CD4-positive, alpha-beta T cell treated with Interleukin-17A for 4 hours (primary cell): Measurements from ENCODE around the gene KLB.
"Not testable (repeated sequence)": the region's sequence is repeated elsewhere in the genome, so short reads cannot be mapped to it uniquely, and the experiment has no call there.

Source experiments
- DNase-seq: peaks from one replicate; pipeline ENCODE4 v3.0.0-alpha.2; 2020; ENCODE audit warnings: mixed read lengths

KLB gene

DNA sequence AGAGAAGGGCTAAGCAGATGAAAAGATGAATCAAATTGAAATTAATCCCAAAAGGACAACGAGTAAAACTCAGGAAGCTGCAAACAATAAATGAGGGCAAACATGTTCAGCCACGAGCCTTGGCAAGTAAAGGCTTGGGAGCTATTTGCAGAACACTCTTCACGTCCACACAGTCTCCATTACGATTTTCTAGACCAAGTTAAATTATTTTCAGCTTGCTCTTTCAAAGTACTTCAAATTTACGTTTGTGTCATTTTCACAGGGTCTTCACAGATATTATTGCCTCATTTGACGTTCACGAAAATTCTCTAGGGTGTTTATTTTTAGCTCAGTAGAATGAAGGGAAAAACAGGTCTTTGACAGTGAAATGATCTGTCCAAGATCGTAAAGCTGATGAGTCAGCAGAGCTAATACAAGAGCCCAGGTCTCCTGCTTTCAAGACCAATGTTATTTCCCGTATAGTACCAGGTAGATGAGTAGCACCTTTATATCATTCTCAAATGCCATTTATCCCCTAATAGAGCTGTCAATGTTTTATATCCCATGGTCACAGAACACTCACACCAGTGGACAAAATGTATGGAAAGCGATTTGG, 20.9 kb downstream of the KLB start:
- no peak for DNase-seq

DNA sequence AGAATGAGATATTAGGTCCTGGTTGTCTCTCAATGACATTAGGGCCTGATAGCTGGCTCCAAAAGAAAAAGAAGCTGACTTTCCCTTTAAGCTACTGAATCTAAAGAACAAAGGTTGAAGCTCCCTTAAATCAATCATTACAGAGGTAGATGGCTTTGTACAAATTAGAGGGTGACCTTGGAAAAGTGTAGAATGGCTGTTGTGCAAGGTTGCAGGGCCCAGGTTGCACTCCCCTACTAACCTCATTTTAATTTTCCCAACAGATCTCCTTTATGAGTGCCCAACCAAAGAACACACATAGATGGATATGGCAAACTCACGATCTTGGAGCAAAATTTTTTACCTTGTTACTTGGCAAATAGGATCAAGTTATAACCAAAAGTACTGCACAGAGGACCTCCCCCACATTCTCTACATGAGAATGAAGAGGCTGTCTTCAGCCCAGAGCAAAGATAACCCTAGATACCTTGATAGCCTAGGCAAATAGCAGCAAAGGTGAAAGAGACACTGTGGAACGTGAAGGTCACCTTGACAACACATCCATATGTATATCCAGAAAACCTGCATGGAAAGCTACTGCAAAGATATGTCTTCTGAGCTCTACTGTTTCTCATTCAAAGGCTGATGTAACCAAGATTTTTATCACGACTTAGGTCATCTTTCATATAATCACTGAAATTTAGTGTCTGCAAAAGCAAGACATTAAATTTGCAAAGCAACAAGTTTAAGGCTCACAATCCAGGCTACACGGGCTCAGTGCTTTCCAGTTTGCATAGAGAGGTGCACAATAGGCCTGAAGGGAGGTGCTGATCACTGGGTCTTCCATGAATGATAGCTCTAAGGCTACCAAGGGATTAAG, 23.0 kb downstream of the KLB start:
- no peak for DNase-seq

DNA sequence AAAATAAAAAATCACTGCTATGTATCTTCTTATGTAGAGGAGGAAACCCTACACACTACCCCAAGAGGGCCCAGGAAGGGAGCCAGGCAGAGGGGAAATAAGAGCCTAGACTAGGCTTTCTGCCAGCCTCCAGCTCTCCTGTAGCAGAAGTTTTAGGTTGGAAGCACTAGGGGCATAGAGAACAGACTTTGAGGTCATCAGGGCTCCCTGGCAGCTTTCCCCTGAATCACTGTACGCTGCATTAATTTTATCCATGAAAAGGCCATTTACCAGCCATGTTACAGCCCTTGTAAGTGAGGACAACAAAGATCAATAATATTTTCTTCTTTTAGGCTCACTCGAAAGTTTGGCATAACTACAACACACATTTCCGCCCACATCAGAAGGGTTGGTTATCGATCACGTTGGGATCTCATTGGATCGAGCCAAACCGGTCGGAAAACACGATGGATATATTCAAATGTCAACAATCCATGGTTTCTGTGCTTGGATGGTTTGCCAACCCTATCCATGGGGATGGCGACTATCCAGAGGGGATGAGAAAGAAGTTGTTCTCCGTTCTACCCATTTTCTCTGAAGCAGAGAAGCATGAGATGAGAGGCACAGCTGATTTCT, 27.3 kb downstream of the KLB start:
- DNase-seq: no peak

DNA sequence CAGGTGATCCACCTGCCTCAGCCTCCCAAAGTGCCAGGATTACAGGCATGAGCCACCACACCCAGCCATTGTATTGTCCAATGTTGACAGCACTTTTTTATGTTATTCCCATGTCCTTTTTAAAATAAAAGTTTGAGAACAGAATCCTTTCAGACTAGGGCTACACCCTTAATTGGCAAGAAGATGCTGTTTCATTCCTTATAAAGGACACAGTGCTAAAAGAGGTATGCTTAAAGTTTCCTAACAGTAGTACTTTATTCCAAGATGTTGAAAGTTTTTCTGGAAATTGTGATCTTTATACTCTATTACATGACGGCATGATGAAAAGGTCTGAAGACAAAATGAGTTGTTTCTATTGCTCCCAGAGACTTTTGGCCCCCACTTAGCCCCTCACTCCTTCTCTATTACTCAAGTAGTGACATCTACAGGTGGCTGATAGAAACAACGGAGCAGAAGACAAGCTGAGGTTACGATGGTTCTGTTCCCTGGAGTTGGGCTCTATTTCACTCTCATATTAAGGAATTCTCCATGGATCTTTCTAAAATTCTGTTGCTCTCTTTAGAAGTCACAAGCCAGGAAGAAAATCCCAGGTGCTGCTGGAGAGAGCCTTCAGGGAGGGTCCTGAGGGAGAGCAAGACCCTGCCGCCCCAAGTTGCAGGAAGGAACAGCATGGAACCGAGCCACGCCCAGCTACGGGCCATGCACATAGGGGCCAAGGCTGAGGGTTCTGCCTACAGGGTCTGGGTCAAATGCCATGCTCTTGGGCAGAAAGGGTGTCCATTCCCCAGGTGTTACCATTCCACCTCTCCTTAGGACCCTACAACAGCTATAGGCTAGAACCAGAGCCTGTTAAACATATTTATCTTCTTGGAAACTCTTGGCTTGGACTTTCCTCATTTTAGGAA, 29.2 kb downstream of the KLB start:
- DNase-seq: no peak

GRCh38 chr4:39441593-39441992, 34.9 kb downstream of the KLB start:
- DNase-seq: no peak

DNA sequence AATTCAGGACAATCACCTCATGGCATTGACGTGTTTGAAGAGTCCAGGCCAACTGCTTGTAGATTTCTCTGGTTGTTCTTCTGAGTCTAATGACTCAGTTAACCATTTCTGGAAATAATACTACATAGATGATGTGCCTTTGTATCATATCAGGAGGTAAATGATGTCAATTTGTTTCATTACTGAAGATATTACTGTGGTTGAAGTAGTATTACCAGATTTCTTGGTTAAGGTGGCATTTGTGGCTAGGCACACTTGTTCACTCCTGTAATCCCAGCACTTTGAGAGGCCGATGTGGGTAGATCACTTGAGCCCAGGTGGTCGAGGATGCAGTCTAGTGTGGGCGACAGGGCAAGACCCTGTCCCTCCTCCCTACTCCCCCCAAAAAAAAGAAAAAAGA, 36.3 kb downstream of the KLB start:
- no peak for DNase-seq

- no peak for DNase-seq
Measured at GRCh38 chr4:39446483-39446841, 39.7 kb downstream of the KLB start.

GRCh38 chr4:39446842-39447573, 40.3 kb downstream of the KLB start:
- peak; percentile 38 for DNase-seq

DNA sequence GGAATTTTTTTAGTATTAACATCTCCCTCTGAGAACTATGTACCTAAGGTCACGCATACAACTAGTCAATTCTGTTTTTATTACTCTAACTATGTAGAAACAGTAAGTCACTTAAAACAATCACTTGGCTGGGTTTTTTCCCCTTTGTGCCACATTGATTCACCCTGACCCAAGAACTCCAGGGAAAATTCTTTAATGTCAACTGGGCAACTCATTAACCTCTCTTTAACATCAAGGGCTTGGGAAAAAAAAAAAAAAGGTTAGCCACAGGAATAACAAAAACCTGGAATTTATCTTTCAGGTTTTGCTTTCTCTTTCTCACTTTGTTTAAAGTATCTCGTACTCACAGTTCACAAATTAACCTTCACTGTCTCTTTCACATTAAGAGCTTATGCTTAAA, 43.9 kb downstream of the KLB start:
- no peak for DNase-seq

DNA sequence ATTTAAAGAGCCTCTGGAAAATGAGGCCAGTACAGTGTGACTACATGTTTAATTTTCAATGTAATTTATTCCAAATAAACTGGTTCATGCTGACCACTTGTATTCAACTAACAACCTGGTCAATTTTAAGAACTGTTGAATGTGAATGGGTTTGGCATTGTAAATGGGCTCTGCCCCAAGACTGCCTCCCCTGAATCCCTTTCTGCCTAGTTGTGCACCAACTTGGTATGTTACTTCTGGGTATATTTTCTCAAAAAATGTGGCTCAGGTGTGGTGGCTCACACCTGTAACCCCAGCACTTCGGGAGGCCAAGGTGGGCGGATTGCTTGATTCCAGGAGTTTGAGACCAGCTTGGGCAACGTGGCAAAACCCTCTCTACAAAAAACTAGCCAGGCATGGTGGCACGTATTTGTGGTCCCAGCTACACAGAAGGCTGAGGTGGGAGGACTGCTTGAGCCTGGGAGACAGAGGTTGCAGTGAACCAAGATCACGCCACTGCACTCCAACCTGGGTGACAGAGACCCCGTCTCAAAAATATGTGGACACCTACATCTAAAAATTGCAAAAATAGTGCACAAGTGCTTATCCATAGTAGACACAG, 44.8 kb downstream of the KLB start:
- no peak for DNase-seq

DNA sequence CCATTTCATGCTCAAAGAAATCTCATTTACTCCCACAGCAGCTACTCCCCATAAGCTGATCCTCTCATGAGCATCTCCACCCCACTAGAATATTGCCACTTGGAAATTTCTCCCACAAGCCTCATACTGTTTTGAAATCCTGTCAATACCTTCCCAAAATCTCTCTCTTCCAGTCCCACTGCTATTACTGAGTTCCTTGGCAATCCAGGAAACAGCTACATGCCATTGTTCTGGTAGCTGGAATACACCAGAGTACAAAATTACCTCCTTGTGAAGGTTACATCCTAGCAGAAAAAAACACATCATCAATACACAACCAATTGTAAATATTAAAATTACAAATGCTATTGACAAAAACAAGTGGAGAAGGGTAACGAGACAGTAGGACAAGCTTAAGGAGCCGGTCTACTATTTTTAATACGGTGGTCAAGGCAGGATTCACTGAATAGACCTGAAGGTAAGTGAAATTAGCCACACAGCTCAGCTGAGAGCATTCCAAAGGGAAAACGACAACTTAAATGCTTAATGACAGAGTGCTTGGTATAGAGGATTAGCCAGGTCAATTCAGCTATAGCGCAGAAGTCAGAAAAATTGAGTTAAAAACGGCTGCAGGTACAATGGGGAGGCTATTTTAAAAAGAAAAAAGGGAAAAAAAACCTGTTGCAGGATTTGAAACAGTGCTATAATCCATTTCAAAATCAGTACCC, 45.6 kb downstream of the KLB start:
- DNase-seq: no peak

GRCh38 chr4:39452860-39453587, 46.3 kb downstream of the KLB start:
- no peak for DNase-seq

- no peak for DNase-seq
Measured at GRCh38 chr4:39453738-39454137, 47.0 kb downstream of the KLB start.

GRCh38 chr4:39455486-39455885, 48.8 kb downstream of the KLB start:
- no peak for DNase-seq

DNA sequence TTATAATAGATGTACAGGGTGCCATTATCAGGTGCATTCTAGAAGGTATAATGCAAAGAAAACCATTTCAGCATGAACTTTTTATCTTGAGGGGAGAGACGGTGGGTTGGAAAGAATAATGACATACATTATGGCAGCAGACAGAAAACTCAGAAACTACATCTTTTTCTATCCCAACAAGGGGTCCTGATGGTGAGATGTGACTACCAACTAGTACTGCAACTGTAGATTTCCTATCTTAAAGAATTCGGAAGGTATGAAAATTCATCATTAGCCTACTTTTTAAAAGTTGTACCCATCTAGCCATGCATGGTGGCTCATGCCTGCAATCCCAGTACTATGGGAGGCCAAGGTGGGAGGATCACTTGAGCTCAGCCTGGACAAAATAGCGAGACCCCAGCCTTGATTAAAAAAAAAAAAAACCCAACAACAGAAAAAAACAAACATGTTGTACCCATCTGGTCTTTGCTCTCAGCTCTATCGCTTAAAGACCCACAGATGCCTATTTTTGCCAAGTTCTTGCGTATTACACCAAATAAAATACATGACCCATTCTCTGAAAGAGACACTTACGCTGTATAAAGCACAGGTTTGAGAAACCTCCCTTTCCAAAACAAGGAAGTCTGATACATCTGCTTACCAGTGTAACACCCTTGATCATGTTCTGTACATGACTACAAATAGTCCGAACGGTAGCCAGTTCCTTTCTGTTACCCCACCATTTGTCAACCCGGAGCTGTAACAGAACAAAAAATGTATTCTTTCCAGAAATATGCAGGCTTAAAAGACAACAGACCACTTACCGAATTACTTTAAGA, 50.4 kb downstream of the KLB start:
- no peak for DNase-seq

GRCh38 chr4:39458161-39458504, 51.4 kb downstream of the KLB start:
- not testable (repeated sequence) for DNase-seq

DNA sequence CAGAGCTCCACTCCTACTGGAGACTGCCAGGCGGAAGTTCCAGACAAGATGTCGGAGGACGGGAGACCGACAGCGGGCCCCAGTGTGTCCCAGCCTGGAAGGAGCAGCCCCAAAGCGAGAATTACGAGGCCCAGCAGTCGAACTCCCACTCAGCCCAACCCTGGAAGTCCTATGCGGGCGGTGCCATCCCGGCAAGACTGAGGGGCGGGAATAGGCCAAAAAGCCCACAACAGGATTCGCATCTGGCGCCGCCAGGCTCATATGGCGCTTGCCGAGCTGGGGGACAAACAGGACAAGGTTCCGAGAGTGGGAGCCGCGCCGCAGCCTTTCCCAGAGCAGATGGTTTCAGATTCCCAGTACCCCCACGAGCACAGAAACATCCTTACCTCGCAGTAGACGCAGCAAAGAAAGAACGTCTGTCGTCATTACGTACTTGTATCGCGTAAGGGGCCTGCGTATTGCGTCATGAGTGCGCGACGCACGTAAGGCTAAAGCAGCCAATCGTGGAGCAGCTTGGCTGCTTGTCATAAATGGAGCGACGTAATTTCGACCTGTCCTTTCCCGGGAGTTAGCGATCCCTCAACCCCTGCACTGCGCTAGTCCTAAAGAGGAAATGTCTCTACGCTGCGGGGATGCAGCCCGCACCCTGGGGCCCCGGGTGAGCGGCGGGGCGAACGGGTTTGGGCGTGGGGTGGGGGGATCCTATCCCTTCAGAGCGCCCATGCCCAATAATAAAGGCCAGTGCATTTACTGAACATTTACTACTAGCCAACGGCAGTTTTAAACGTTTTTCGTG, 52.0 kb downstream of the KLB start, which contains the start of the genes LIAS and RPL9:
LIAS (plus strand) TSS at position 552 of the 796 bp plus-strand sequence; CDS start at position 614, 62 bp downstream.
RPL9 (minus strand) TSS at position 418 of the 796 bp plus-strand sequence. CDS start 483 bp downstream, outside the sequence.
- DNase-seq: peak; percentile 92

DNA sequence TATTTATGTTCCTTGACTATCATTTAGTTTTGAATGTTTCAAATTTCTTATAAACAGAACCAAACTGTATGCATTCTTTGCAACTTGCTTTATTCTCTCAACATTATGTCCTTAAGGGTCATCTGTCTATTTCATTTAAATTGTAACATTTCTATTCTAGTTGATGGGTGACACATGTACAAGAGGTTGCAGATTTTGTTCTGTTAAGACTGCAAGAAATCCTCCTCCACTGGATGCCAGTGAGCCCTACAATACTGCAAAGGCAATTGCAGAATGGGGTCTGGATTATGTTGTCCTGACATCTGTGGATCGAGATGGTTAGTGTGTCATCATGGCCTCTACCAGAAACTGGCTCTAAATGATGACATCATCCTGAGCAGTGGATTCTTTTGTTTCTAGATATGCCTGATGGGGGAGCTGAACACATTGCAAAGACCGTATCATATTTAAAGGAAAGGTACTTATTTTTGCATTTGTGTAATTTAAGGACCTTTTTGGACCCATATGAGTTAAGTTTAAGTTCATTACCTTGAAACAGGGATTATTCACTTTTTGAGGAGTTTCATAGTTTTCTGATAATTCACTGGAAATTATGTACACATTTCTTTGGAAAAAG, 58.3 kb downstream of the KLB start:
- no peak for DNase-seq
